K562 (cell line): ENCODE data around the gene PPP2R5A. TPM values are rescaled to one million over a fixed set of nuclear protein-coding genes. Genes with fewer than 3 reads are reported as not detected.
A peak's percentile ranks its signal among the peaks of the same experiment; 100 is the strongest.

Experiments used
- ATAC-seq: fragments of 200-7000 bp; cut with Tn5 transposase; 3 replicates; pipeline ENCODE4 v1.9.1; 2020; ENCODE audit warnings: moderate library complexity
- BruUV-seq: library from RNA; stranded (reverse); fragments of 400-500 nt; replicated peaks from 2 replicates; lab custom pipeline; 2021; lab: Mats Ljungman, UMichigan
- CTCF ChIA-PET: fragments of 300-600 bp; formaldehyde crosslinking; extraction: SDS; loops from one replicate; lab custom pipeline; 2021; ENCODE audit warnings: low intra/inter-chr PET ratio; lab: Yijun Ruan, JAX
- POLR2A ChIA-PET: fragments of 300-600, 350-650 bp; sonication (Branson Sonifier 250); formaldehyde crosslinking; extraction: SDS; loops from one replicate; lab custom pipeline; 2021; ENCODE audit warnings: antibody characterized with exemption, inconsistent platforms; lab: Yijun Ruan, JAX
- DNase-seq, 4 experiments: peaks; one replicate each; pipeline versions ENCODE4 v3.0.0 to v3.0.0-alpha.2; 2011 to 2018; ENCODE audit warnings: low spot score in 3 of 4, mixed read lengths in 3 of 4; ENCODE audit errors: extremely low read depth in 1 of 4
- FAIRE-seq: peaks from 2 replicates; lab custom pipeline; 2011; peaks lifted over from hg19 to GRCh38; lab: Jason Lieb, UNC
- H2AFZ ChIP-seq: 2 replicates; pipeline ENCODE4 v1.6.0; 2011; ENCODE audit warnings: low read depth, low read length, control low read depth, inconsistent platforms
- H3K27ac ChIP-seq: fragments of 200-600 bp; 3 replicates; pipeline ENCODE4 v1.8.0; 2011; ENCODE audit warnings: low read depth, mild to moderate bottlenecking, control low read depth, inconsistent platforms, low read length, moderate library complexity, mixed read lengths; ENCODE audit errors: extremely low read depth
- H3K27me3 ChIP-seq, 2 experiments: fragments of 300-600 bp in 1 of 2; 2 replicates in 1 of 2; 3 replicates in 1 of 2; pipeline versions ENCODE4 v1.6.0 to v1.8.0; 2011; ENCODE audit warnings: inconsistent platforms in 2 of 2, low read length in 2 of 2, mild to moderate bottlenecking in 1 of 2, mixed read lengths in 1 of 2, moderate library complexity in 1 of 2; ENCODE audit not compliant: control insufficient read depth in 2 of 2, insufficient read depth in 2 of 2
- H3K36me3 ChIP-seq: fragments of 300-600 bp; 3 replicates; pipeline ENCODE4 v1.8.0; 2011; ENCODE audit warnings: mild to moderate bottlenecking, low read length, inconsistent platforms; ENCODE audit not compliant: control insufficient read depth, insufficient read depth
- H3K4me1 ChIP-seq, 2 experiments: fragments of 200-600 bp in 1 of 2; replicated peaks in 1 of 2; 2 replicates in 1 of 2; 3 replicates in 1 of 2; pipeline versions ENCODE4 v1.5.1 to v1.8.0; 2011; ENCODE audit warnings: inconsistent platforms in 2 of 2, low read length in 2 of 2, mild to moderate bottlenecking in 1 of 2, mixed read lengths in 1 of 2, moderate library complexity in 1 of 2; ENCODE audit not compliant: control insufficient read depth in 2 of 2, insufficient read depth in 2 of 2
- H3K4me2 ChIP-seq: 2 replicates; pipeline ENCODE4 v1.6.1; 2011; ENCODE audit warnings: low read length, control low read depth, inconsistent platforms, mixed read lengths; ENCODE audit not compliant: insufficient read depth
- H3K4me3 ChIP-seq: fragments of 200-600 bp; sonication (generic), shearing (Covaris generic); 2 replicates; pipeline ENCODE4 v1.5.1; 2016; ENCODE audit warnings: control low read depth, inconsistent platforms
- H3K79me2 ChIP-seq: fragments of 200-600 bp; 3 replicates; pipeline ENCODE4 v1.8.0; 2011; ENCODE audit warnings: low read length, inconsistent platforms; ENCODE audit not compliant: control insufficient read depth, insufficient read depth
- H3K9ac ChIP-seq, 2 experiments: 2 replicates each; pipeline versions ENCODE4 v1.6.0 to v1.6.1; 2011; ENCODE audit warnings: low read depth in 2 of 2, low read length in 2 of 2, control low read depth in 1 of 2, inconsistent platforms in 1 of 2, mild to moderate bottlenecking in 1 of 2, mixed read lengths in 1 of 2; ENCODE audit not compliant: insufficient read depth in 1 of 2
- H3K9me1 ChIP-seq: one replicate; pipeline ENCODE4 v1.6.0; 2011; ENCODE audit warnings: inconsistent platforms, mild to moderate bottlenecking, low read length, moderate library complexity; ENCODE audit not compliant: control insufficient read depth, insufficient read depth
- H3K9me3 ChIP-seq: replicated peaks from 2 replicates; pipeline ENCODE4 v1.5.1; 2011; ENCODE audit warnings: low read depth, low read length, inconsistent platforms; ENCODE audit not compliant: control insufficient read depth, insufficient read depth
- H4K20me1 ChIP-seq: replicated peaks from 2 replicates; pipeline ENCODE4 v1.6.1; 2011; ENCODE audit warnings: low read length, inconsistent platforms, mixed read lengths; ENCODE audit not compliant: control insufficient read depth, insufficient read depth
- ATF1 ChIP-seq, 2 experiments: fragments of 450-650 bp in 1 of 2; IDR thresholded peaks; 2 replicates each; pipeline ENCODE4 v1.6.1; 2016; ENCODE audit warnings: missing compliant biosample characterization in 1 of 2, missing genetic modification characterization in 1 of 2
- BACH1 ChIP-seq: fragments of 200-800 bp; sonication (Bioruptor generic); IDR thresholded peaks from 2 replicates; pipeline ENCODE4 v1.6.1; 2016; ENCODE audit warnings: missing genetic modification characterization, missing compliant biosample characterization
- BRD4 ChIP-seq: fragments of 200-600 bp; sonication (generic); IDR thresholded peaks from 2 replicates; pipeline ENCODE4 v1.6.1; 2017; ENCODE audit warnings: inconsistent platforms
- FIP1L1 ChIP-seq: fragments of 200-400 bp; formaldehyde crosslinking; IDR thresholded peaks from 2 replicates; pipeline ENCODE4 v1.6.1; 2018; ENCODE audit warnings: mild to moderate bottlenecking, low read depth, low read length; ENCODE audit not compliant: poor library complexity, severe bottlenecking
- FOXA1 ChIP-seq: fragments of 450-650 bp; IDR thresholded peaks from 2 replicates; pipeline ENCODE4 v1.6.1; 2016; ENCODE audit warnings: mild to moderate bottlenecking, borderline replicate concordance
- HMBOX1 ChIP-seq: sonication (generic); IDR thresholded peaks from 2 replicates; pipeline ENCODE4 v1.6.1; 2016
- IRF1 ChIP-seq: sonication (generic); formaldehyde crosslinking; IDR thresholded peaks from 2 replicates; pipeline ENCODE4 v1.8.0; 2022; ENCODE audit warnings: missing genetic modification reagents, mild to moderate bottlenecking, borderline replicate concordance
- KDM4B ChIP-seq, 2 experiments: fragments of 450-650 bp in 1 of 2; sonication (generic) in 1 of 2; IDR thresholded peaks; 2 replicates each; pipeline ENCODE4 v1.6.1; 2016 to 2017; ENCODE audit warnings: borderline replicate concordance in 2 of 2, antibody characterized with exemption in 1 of 2, low read depth in 1 of 2, mild to moderate bottlenecking in 1 of 2
- KLF6 ChIP-seq: fragments of 250-450 bp; sonication (Bioruptor Pico); IDR thresholded peaks from 2 replicates; pipeline ENCODE4 v1.4.0; 2020; ENCODE audit warnings: mild to moderate bottlenecking, moderate library complexity, borderline replicate concordance
- PHF20 ChIP-seq: fragments of 450-650 bp; IDR thresholded peaks from 2 replicates; pipeline ENCODE4 v1.6.1; 2018; ENCODE audit not compliant: partially characterized antibody
- SIN3B ChIP-seq: fragments of 450-650 bp; IDR thresholded peaks from 2 replicates; pipeline ENCODE4 v1.6.1; 2017; ENCODE audit warnings: low read depth, mild to moderate bottlenecking, moderate library complexity
- SMAD1 ChIP-seq: fragments of 150-350 bp; IDR thresholded peaks from 2 replicates; pipeline ENCODE4 v1.6.1; 2014; ENCODE audit warnings: low read length, low read depth; ENCODE audit not compliant: partially characterized antibody
- SRSF3 ChIP-seq: fragments of 200-400 bp; formaldehyde crosslinking; IDR thresholded peaks from 2 replicates; pipeline ENCODE4 v1.6.1; 2016; ENCODE audit warnings: mild to moderate bottlenecking, low read length, moderate library complexity; ENCODE audit not compliant: insufficient read depth
- ZHX1 ChIP-seq: fragments of 150-350 bp; conservative IDR thresholded peaks from 2 replicates; pipeline ENCODE4 v1.6.1; 2014; ENCODE audit warnings: low read length
- ZNF175 ChIP-seq: fragments of 200-800 bp; sonication (Bioruptor generic); IDR thresholded peaks from 2 replicates; pipeline ENCODE4 v1.6.1; 2016; ENCODE audit warnings: low read depth, mild to moderate bottlenecking, missing genetic modification characterization, missing compliant biosample characterization
- ZNF232 ChIP-seq: sonication (generic); formaldehyde crosslinking; IDR thresholded peaks from 2 replicates; pipeline ENCODE4 v1.8.0; 2022; ENCODE audit warnings: mild to moderate bottlenecking, missing genetic modification reagents
- WGBS: fragments of 100-300 bp; shearing (Covaris generic); methylation state at CpG from one replicate; pipeline ENCODE4 v1.1.6; 2016; ENCODE audit warnings: low coverage, mixed read lengths; ENCODE audit not compliant: insufficient coverage; ENCODE audit errors: missing lambda C conversion rate; 5-methylcytosine and 5-hydroxymethylcytosine counted together
- in situ Hi-C: fragments of 300-500 bp; cut with MboI; formaldehyde crosslinking; loops from 4 replicates; pipeline ENCODE4 v1.15.0; 2018; ENCODE audit warnings: inconsistent platforms, mixed read lengths
- intact Hi-C: fragments of 100-400 bp; cut with micrococcal nuclease; formaldehyde crosslinking; loops from 2 replicates; pipeline ENCODE4 v1.14.2; 2022
- polyA plus RNA-seq, 8 experiments: library from polyadenylated mRNA; depleted of rRNA in 4 of 8; stranded (reverse) in 5 of 8; unstranded in 3 of 8; fragments of >200 nt; fragmentation: Nextera tagmentation in 2 of 8; fragmentation: Illumina TruSeq in 1 of 8; extraction: Ambion mirVana in 2 of 8; extraction: Trizol in 1 of 8; gene quantifications; 2 replicates each; pipeline versions ENCODE4 v1.2.1 to v1.2.3, GENCODE V29; 2011 to 2014; ENCODE audit warnings: inconsistent platforms in 1 of 8, missing spikeins in 1 of 8
- total RNA-seq, 7 experiments: library from RNA; depleted of rRNA in 6 of 7; stranded (reverse); fragments of >200 nt in 6 of 7; fragmentation: Illumina TruSeq in 2 of 7; extraction: Trizol in 2 of 7; gene quantifications; 2 replicates each; pipeline versions ENCODE4 v1.2.1 to v1.2.3, GENCODE V29; 2011 to 2021; ENCODE audit warnings: low replicate concordance in 1 of 7

The PPP2R5A gene
- total and polyA plus RNA-seq, 9 of the 15 experiments (the other 6 are each of a cell fraction or from before 2014, with no cell fraction given), result 26.9 to 106 (median 64.3) TPM

GRCh38 chr1:212311836-212312497 lies 26.8 kb downstream of the PPP2R5A start:
- H3K9me1 ChIP-seq, result no peaks in the 10 kb centered on the region
- no peak overlapping the region for H3K4me3 ChIP-seq
- CTCF ChIA-PET, result no interaction called here
- DNase-seq (no peak), FAIRE-seq (no peak), ATAC-seq (peak; percentile 11; the same call in 1 of the 3 replicates)
- no TSS peak for BruUV-seq
- peaks cover 37% of the 10 kb centered on the region; the same call in 2 of the 3 replicates for H3K36me3 ChIP-seq
- no peaks in the 10 kb centered on the region for H3K4me1 ChIP-seq
- 63% methylated on average over 2 of the region's 2 CpGs for WGBS
- H3K79me2 ChIP-seq, result peaks cover 94% of the 10 kb centered on the region
- H2AFZ ChIP-seq, result no peak overlapping the region
- no peak overlapping the region for H3K27ac ChIP-seq
- no peak for TF ChIP-seq PHF20
- TF ChIP-seq ZNF232 (CRISPR knock-in tag), result no peak
- TF ChIP-seq BACH1, result no peak
- TF ChIP-seq ZNF175 (CRISPR knock-in tag), result no peak
- no peak for TF ChIP-seq IRF1 (CRISPR knock-in tag)
- no peak for TF ChIP-seq KLF6 (CRISPR knock-in tag)
- no peak for TF ChIP-seq FIP1L1
- no peak for TF ChIP-seq HMBOX1
- no peak for TF ChIP-seq BRD4
- TF ChIP-seq ATF1 (CRISPR knock-in tag; IDR thresholded peaks at IDR 0.05), result no peak
- TF ChIP-seq ATF1 (tag; IDR thresholded peaks at IDR 0.05), result no peak
- no peak for TF ChIP-seq SRSF3
- no peak for TF ChIP-seq ZHX1
- no peak for TF ChIP-seq FOXA1
- TF ChIP-seq SIN3B, result no peak
- no peak for TF ChIP-seq KDM4B (IDR thresholded peaks at IDR 0.05; ENCODE audit: borderline replicate concordance in 2 of 2, low read depth in 1 of 2)
- no peak for TF ChIP-seq SMAD1
- no peak overlapping the region for H3K9ac ChIP-seq
- no peaks in the 10 kb centered on the region for H3K27me3 ChIP-seq
- no peak overlapping the region for H3K4me2 ChIP-seq
- in situ Hi-C loops (no loop called here), intact Hi-C loops (no loop called here)
- no peaks in the 10 kb centered on the region for H3K9me3 ChIP-seq
- no peaks in the 10 kb centered on the region for H4K20me1 ChIP-seq
- POLR2A ChIA-PET, result interaction anchor here (0.7 to 1.8 kb wide), 8 partner anchors 10 to 758 kb away, joined by 3 to 10 read pairs (median 3); no protein-coding TSS in a partner anchor
